Stimulated activated CD4-positive, alpha-beta T cell treated with anti-CD3 and anti-CD28 coated beads, TNF-alpha, amount 100 ng/mL, for 48 hours (primary cell): ENCODE measurements around the gene ERV3-1.
"Not testable (repeated sequence)": the region's sequence is repeated elsewhere in the genome, so short reads cannot be mapped to it uniquely, and the experiment has no call there.

Experiments used
- DNase-seq, 3 donors: peaks; one replicate each; pipeline ENCODE4 v3.0.0-alpha.2; 2020; ENCODE audit warnings: low read depth in 3 of 3

Gene ERV3-1

GRCh38 chr7:65001291-65001814 is 5.1 kb downstream of the ERV3-1 start:
- DNase-seq: no peak

- DNase-seq: no peak
Measured at GRCh38 chr7:64999165-65000004, 7.1 kb downstream of the ERV3-1 start.

- no peak for DNase-seq
Measured at GRCh38 chr7:64998865-64999164, 7.7 kb downstream of the ERV3-1 start.

- DNase-seq: no peak
Measured at GRCh38 chr7:64997927-64998391, 8.5 kb downstream of the ERV3-1 start.

GRCh38 chr7:64997164-64997908 is 9.2 kb downstream of the ERV3-1 start:
- no peak for DNase-seq

- DNase-seq: no peak
Measured at GRCh38 chr7:64996305-64996704, 10.2 kb downstream of the ERV3-1 start.

GRCh38 chr7:64993901-64994300 is 12.6 kb downstream of the ERV3-1 start:
- DNase-seq: no peak

- no peak for DNase-seq
Measured at GRCh38 chr7:64992971-64993370, 13.5 kb downstream of the ERV3-1 start.

- DNase-seq: no peak
Measured at GRCh38 chr7:64990936-64991335, 15.6 kb downstream of the ERV3-1 start, which contains the start of gene ZNF117. ZNF117 (minus strand) TSS chr7:64991036.

- no peak for DNase-seq
Measured at GRCh38 chr7:64990216-64990615, 16.3 kb downstream of the ERV3-1 start.

GRCh38 chr7:64978497-64979203 is 27.8 kb downstream of the ERV3-1 start:
- DNase-seq: no peak

- no peak for DNase-seq
Measured at GRCh38 chr7:64965594-64965993, 40.9 kb downstream of the ERV3-1 start.

- DNase-seq: no peak
Measured at GRCh38 chr7:64959072-64959747, 47.3 kb downstream of the ERV3-1 start.

GRCh38 chr7:64951250-64951848 is 55.1 kb downstream of the ERV3-1 start:
- DNase-seq: no peak

- DNase-seq: not testable (repeated sequence)
Measured at GRCh38 chr7:64950673-64951072, 55.8 kb downstream of the ERV3-1 start.

GRCh38 chr7:64948774-64949173 is 57.7 kb downstream of the ERV3-1 start:
- not testable (repeated sequence) for DNase-seq

- DNase-seq: no peak
Measured at GRCh38 chr7:64947252-64948000, 59.1 kb downstream of the ERV3-1 start.

- DNase-seq: peak in 1 of 3 donors; percentile 8
Measured at GRCh38 chr7:64946772-64947171, 59.7 kb downstream of the ERV3-1 start.

GRCh38 chr7:64945503-64946175 is 60.8 kb downstream of the ERV3-1 start:
- DNase-seq: no peak
